ENCODE results near the gene ARL16.

ARL16 gene, protein sequence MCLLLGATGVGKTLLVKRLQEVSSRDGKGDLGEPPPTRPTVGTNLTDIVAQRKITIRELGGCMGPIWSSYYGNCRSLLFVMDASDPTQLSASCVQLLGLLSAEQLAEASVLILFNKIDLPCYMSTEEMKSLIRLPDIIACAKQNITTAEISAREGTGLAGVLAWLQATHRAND

DNA sequence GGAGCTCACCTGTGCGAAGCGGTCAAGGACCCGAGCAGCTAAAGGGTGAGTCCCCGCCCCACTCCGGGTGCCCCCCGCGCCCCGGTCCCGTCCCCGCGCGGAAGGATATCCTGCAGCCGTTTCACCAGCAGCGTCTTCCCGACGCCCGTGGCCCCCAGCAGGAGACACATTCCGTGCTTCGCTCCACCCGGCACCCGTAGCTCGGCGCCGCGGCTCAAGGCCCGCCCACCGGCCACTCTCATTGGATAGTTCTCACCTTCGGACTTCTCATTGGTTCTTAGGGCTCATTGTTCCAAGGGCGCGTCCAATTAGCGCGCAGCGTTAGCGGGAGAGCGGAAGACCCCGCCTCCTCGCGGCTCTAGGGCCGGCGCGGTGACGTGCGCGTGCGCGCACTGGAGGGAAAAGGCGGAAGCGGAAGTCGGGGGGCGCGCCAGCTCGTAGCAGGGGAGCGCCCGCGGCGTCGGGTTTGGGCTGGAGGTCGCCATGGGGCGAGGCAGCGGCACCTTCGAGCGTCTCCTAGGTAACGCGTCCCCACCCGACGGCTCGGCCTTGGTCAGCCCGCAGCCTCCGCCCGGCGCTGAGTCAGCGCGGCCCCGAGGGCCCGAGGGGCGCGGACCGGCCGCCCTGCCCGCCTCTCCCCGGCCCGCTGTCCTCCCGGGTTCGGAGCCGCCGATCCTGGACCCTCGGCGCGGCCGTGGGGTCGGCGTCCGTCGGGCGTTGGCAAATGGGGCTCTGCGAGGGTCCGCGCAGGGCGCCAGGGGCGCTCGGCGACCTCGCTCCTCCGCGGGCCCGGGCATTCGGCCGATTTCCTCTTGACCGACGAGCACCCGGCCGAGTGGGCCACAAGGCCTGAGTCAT is at the start of gene ARL16, which contains the start of gene HGS:
TSS of gene ARL16 (minus strand) at position 214 of the 858 bp plus-strand sequence. CDS start at position 170, 44 bp downstream.
TSS of gene HGS (plus strand) at position 428 of the 858 bp plus-strand sequence. CDS start at position 484, 56 bp downstream.
- DNase-seq = peak; percentile 96

GRCh38 chr17:81727324-81728031 is 43.9 kb upstream of the ARL16 start:
- no peak for DNase-seq

GRCh38 chr17:81726004-81726403 is 42.4 kb upstream of the ARL16 start:
- DNase-seq = no peak

GRCh38 chr17:81725439-81725838 is 41.8 kb upstream of the ARL16 start:
- no peak for DNase-seq

DNA sequence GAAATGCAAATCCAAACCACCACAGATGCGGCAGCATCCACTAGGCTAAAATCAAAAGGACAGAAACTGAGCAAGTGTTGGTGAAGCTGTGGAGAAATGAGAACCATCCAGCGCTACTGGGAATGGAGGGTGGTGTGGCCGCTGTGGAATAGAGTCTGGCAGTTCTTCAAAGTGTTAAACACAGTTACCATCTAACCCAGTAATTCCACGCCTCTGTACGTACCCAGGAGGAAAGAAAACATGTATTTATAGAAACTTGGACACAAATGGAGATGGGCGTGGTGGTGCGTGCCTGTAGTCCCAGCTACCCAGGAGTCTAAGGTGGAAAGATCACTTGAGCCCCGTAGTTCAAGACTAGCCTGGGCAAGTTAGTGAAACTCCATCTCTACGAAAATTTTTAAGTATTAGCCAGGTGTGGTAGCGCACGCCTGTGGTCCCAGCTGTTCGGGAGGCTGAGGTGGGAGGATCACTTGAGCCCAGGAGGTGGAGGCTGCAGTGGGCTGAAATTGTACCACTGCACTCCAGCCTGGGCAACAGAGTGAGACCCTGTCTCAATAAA is 40.1 kb upstream of the ARL16 start:
- DNase-seq = no peak

- no peak for DNase-seq
These were observed 38.9 kb upstream of the ARL16 start for GRCh38 chr17:81722184-81723120.

DNA sequence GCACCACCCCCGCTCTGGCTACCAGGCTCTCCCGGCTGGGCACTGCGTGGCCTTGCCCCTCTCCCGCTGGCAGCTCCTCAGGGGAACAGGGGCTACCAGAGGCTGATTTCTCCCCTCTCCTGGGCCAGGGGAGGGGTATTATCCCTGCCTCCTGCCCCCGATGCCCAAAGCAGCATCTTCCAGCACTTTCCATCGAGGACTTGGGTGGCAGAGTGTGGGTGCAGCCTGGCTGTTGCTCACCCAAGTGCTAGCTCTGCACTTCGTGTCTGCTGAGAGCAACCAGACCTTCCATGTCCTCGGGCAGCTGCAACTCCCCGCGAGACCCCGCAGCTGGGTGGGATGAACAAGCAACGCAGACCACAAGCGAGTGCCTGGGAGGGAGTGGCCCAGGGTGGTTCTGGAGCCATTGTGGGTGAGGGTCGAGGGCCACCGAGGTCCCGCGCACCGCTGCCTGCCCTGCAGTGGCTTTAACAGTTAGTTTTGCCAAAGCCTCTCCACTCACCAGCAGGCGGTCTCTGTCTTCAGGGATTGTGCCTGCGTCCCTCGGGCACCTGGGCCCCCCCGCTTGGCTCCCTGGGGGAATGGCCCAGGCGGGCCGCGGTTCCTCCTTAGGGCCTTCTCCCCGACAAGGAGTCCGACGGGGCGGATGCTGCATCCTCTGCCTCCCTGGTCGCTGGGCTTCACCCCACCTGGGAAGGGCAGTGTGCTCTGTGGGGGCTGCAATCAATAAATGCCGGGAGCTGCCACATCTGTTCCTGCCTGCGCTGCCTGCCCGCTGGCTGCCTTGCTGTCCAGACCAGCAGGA is 36.9 kb upstream of the ARL16 start:
- no peak for DNase-seq

DNA sequence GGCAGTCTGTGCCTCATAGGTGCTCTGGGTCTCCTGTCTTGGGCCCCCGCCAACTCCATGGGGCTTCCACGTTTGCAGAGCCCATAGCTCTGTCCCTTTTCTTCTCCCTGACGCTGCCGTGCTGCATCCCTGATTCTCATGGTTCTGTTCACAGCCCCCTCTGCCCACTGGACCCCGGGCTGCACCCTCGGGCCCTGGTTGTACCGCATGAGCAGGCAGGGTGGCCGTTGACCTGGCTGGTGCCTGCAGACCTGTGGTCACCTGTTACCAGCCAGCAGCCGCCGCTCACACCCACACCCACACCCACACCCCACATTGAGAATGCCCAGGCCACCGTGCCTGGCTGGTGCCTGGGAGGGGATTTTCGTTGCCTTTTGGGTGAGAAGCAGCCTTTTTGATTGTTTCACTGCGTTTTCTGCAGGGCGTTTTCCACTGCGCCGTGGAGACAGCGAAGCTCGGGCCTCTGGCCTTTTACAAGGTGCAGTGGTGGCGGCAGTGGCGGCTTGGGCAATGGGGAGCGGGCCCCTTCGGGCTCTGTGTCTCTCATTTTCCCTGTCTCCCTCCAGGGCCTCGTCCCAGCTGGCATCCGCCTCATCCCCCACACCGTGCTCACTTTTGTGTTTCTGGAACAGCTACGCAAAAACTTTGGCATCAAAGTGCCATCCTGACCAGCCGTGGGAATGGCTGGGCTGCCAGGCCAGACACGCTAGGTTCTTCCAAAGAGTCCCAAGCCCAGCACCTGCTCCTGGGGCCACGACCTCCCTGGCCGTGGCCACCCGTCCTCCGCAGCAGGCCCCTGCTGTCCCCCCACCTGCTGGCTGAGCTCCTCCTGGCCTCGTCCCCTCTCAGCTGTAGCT is 36.0 kb upstream of the ARL16 start:
- DNase-seq = no peak

- no peak for DNase-seq
These were observed 34.1 kb upstream of the ARL16 start for GRCh38 chr17:81717766-81718089.

GRCh38 chr17:81717049-81717765 is 33.6 kb upstream of the ARL16 start:
- no peak for DNase-seq

- DNase-seq = no peak
These were observed 33.0 kb upstream of the ARL16 start for GRCh38 chr17:81716674-81716996.

GRCh38 chr17:81715872-81716673 is 32.5 kb upstream of the ARL16 start:
- DNase-seq = no peak

- DNase-seq = no peak
These were observed 31.7 kb upstream of the ARL16 start for GRCh38 chr17:81715107-81715871.

GRCh38 chr17:81714412-81715106 is 31.0 kb upstream of the ARL16 start:
- DNase-seq = no peak

GRCh38 chr17:81713556-81714411 is 30.2 kb upstream of the ARL16 start:
- DNase-seq = no peak

DNA sequence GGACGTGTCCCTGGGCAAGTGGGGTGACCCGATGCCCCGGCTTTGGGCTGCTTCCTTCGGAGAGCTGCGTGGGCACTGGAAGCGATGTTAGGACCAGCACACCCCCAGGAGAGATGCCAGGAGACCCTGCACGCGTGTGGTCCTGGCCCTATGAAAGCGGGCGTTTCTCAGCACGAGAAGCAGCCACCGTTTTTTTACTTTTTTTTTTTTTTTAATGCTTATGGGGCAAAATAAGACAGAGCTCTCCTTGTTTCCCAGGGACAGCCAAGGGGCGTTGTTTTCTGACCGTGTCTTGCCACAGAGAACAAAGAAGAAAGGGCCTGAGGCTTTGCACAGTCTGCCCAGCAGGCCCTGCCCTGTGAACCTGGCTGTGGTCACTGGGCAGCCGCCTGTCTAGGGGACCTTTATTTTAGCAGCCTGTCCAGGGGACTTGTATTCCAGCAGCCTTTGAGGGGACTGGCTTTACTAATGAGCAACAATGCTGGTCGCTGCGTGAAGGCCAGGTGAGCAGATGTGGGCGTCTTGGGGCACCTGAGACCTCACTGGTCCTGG is 29.5 kb upstream of the ARL16 start:
- no peak for DNase-seq
